HepG2 (cell line): ENCODE measurements around the gene P3H3. TPM values are rescaled to one million over a fixed set of nuclear protein-coding genes. Genes with fewer than 3 reads are reported as not detected.

ENCODE experiments used
- HMGXB4 ChIP-seq, 2 experiments: sonication (generic) in 1 of 2; formaldehyde crosslinking in 1 of 2; IDR thresholded peaks; 2 replicates each; pipeline versions ENCODE4 v1.4.0 to v1.6.1; 2018 to 2020; ENCODE audit warnings: missing genetic modification reagents in 2 of 2, borderline replicate concordance in 1 of 2, low read depth in 1 of 2, mild to moderate bottlenecking in 1 of 2, missing biosample characterization in 1 of 2
- NCOR1 ChIP-seq: fragments of 200-600 bp; sonication (generic); IDR thresholded peaks from 2 replicates; pipeline ENCODE4 v1.7.0; 2017; ENCODE audit warnings: antibody characterized with exemption, low read length, borderline replicate concordance
- SPEN ChIP-seq: sonication (generic); formaldehyde crosslinking; IDR thresholded peaks from 2 replicates; pipeline ENCODE4 v1.5.1; 2020; ENCODE audit warnings: low read depth, mild to moderate bottlenecking, missing genetic modification reagents
- THAP9 ChIP-seq: sonication (generic); formaldehyde crosslinking; IDR thresholded peaks from 2 replicates; pipeline ENCODE4; 2020; ENCODE audit warnings: missing genetic modification reagents, mild to moderate bottlenecking, borderline replicate concordance
- TMF1 ChIP-seq: sonication (generic); formaldehyde crosslinking; IDR thresholded peaks from 2 replicates; pipeline ENCODE4 v1.8.1; 2022; ENCODE audit warnings: low read depth, missing genetic modification reagents
- ZBTB46 ChIP-seq: sonication (generic); formaldehyde crosslinking; IDR thresholded peaks from 2 replicates; pipeline ENCODE4 v1.4.0; 2020; ENCODE audit warnings: mild to moderate bottlenecking, missing genetic modification reagents, borderline replicate concordance
- ZNF275 ChIP-seq: sonication (generic); formaldehyde crosslinking; IDR thresholded peaks from 2 replicates; pipeline ENCODE4 v1.8.0; 2022; ENCODE audit warnings: missing genetic modification reagents, mild to moderate bottlenecking, inconsistent platforms, borderline replicate concordance
- ZNF34 ChIP-seq: sonication (generic); formaldehyde crosslinking; IDR thresholded peaks from 2 replicates; pipeline ENCODE4 v1.4.0; 2020; ENCODE audit warnings: mild to moderate bottlenecking, missing genetic modification reagents, borderline replicate concordance
- ZNF619 ChIP-seq: sonication (generic); formaldehyde crosslinking; IDR thresholded peaks from 2 replicates; pipeline ENCODE4 v1.4.0; 2020; ENCODE audit warnings: mild to moderate bottlenecking, missing genetic modification reagents
- ZNF768 ChIP-seq: sonication (generic); formaldehyde crosslinking; IDR thresholded peaks from 2 replicates; pipeline ENCODE4 v1.4.0; 2020; ENCODE audit warnings: missing genetic modification reagents
- ZXDC ChIP-seq: sonication (generic); formaldehyde crosslinking; IDR thresholded peaks from 2 replicates; pipeline ENCODE4 v1.5.0; 2020; ENCODE audit warnings: mild to moderate bottlenecking, missing genetic modification reagents
- polyA plus RNA-seq, 8 experiments: library from polyadenylated mRNA; depleted of rRNA in 3 of 8; stranded (reverse) in 7 of 8; unstranded in 1 of 8; fragments of >200 nt; fragmentation: Illumina TruSeq in 4 of 8; extraction: Trizol in 4 of 8; gene quantifications; 2 replicates each; pipeline versions ENCODE4 v1.2.1 to v1.2.3, GENCODE V29; 2011 to 2016; ENCODE audit warnings: low read depth in 4 of 8, missing spikeins in 1 of 8, mixed read lengths in 1 of 8; ENCODE audit not compliant: insufficient read depth in 1 of 8
- total RNA-seq, 5 experiments: library from RNA; depleted of rRNA; stranded (reverse); fragments of >200 nt; fragmentation: Illumina TruSeq; extraction: Trizol; gene quantifications; 2 replicates each; pipeline ENCODE4 v1.2.3, GENCODE V29; 2016; ENCODE audit warnings: low read depth in 1 of 5

The P3H3 gene
- total and polyA plus RNA-seq, 2 of the 13 experiments (the other 11 are each of a cell fraction or from before 2014, with no cell fraction given), result 20.1 to 20.5 TPM

GRCh38 chr12:6828781-6829535 lies 751 bp downstream of the P3H3 start (continued):
- TF ChIP-seq ZNF619 (CRISPR knock-in tag) (no peak; the same call in 1 of the 2 replicates), TMF1 (no peak), HMGXB4 (CRISPR knock-in tag; IDR thresholded peaks at IDR 0.05; ENCODE audit: borderline replicate concordance in 1 of 2, low read depth in 1 of 2) (peak; percentile 43 to 92; a peak in 3 of 4 replicates), ZXDC (CRISPR knock-in tag) (no peak), SPEN (CRISPR knock-in tag) (no peak; the same call in 1 of the 2 replicates), THAP9 (CRISPR knock-in tag) (peak; percentile 70; the same call in 1 of the 2 replicates), ZNF275 (CRISPR knock-in tag) (peak; percentile 26; the same call in 1 of the 2 replicates), ZBTB46 (no peak), ZNF768 (peak; percentile 42; the same call in 1 of the 2 replicates), ZNF34 (CRISPR knock-in tag) (no peak), NCOR1 (no peak)
